Measurements from ENCODE around the gene MAST4. TPM values are rescaled to one million over a fixed set of nuclear protein-coding genes. Genes with fewer than 3 reads are reported as not detected.

The MAST4 gene
- polyA plus RNA-seq, 2 of the 4 experiments (the other 2 are of a cell fraction), result 1.2 to 5.8 TPM

- FAIRE-seq, result no peak
- POLR2A ChIA-PET, result no interaction called here
- no peak for ATAC-seq
- TF ChIP-seq JUN (IDR thresholded peaks at IDR 0.05) (no peak), CHD4 (IDR thresholded peaks at IDR 0.05; ENCODE audit: borderline replicate concordance) (no peak), RNF2 (IDR thresholded peaks at IDR 0.05; ENCODE audit: borderline replicate concordance, low read depth) (no peak), E2F6 (IDR thresholded peaks at IDR 0.05; ENCODE audit: borderline replicate concordance, low read depth) (no peak), EHMT2 (IDR thresholded peaks at IDR 0.05; ENCODE audit: low read depth) (no peak), BHLHE40 (IDR thresholded peaks at IDR 0.05; ENCODE audit: low read depth, low read length) (no peak), MAZ (IDR thresholded peaks at IDR 0.05; ENCODE audit: borderline replicate concordance, low read depth, low read length) (no peak), ZSCAN20 (CRISPR knock-in tag; IDR thresholded peaks at IDR 0.05) (no peak), REST (IDR thresholded peaks at IDR 0.05) (no peak), MAFK (IDR thresholded peaks at IDR 0.05; ENCODE audit: partially characterized antibody) (no peak), RARB (CRISPR knock-in tag; IDR thresholded peaks at IDR 0.05) (no peak), USF2 (IDR thresholded peaks at IDR 0.05) (no peak), JUNB (IDR thresholded peaks at IDR 0.05) (no peak), CTCF (IDR thresholded peaks at IDR 0.05) (no peak), BCL3 (IDR thresholded peaks at IDR 0.05) (no peak), HMGXB4 (CRISPR knock-in tag; IDR thresholded peaks at IDR 0.05; ENCODE audit: borderline replicate concordance) (no peak), PHF8 (IDR thresholded peaks at IDR 0.05; ENCODE audit: borderline replicate concordance, low read depth) (no peak), MAX (IDR thresholded peaks at IDR 0.05) (no peak), ELK1 (IDR thresholded peaks at IDR 0.05; ENCODE audit: low read depth, low read length) (no peak), EP300 (IDR thresholded peaks at IDR 0.05) (no peak)
- Histone ChIP-seq H3K27ac (no peak overlapping the region), H3K4me2 (no peak overlapping the region), H3K4me3 (no peak overlapping the region), H3K9me3 (no peaks in the 10 kb centered on the region), H3K4me1 (peaks cover 14% of the 10 kb centered on the region; the same call in 2 of the 3 replicates)
- CTCF ChIA-PET, result no interaction called here
- no peak for DNase-seq (ENCODE audit: low read depth in 1 of 2, low spot score in 1 of 2)
- WGBS (ENCODE audit: missing lambda C conversion rate), result 70% methylated on average over 2 of the region's 2 CpGs
These were observed 485.1 kb downstream of the MAST4 start for GRCh38 chr5:67081261-67081660.

All from A549 (cell line).